UCSD-AML1 (cell line): ENCODE measurements around the gene OTOS.

Experiments
- DNase-seq: peaks from one replicate; lab custom pipeline; 2025; ENCODE audit not compliant: unreplicated experiment; lab: John Stamatoyannopoulos, UW

OTOS gene

DNA sequence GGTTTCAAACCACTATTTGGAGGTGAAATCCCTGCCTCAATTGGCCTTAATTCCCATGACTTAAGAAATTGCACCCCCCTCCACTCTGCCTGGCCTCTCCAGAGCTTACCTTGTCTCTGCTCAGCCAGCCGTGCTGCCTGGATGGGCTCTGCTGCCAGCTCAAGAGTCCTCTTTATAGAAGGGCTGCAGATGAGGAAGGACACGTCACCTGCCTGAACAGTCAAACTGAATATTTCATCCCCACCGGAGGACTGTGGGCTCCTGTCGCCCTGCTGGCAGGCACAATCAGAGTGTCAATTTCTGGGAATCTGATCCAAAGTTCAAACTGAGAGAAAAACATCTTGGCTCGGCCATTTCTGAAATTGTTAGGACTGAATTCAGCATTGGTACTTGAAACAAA lies at the start of gene OTOS:
TSS of gene OTOS (minus strand) at position 148 of the 400 bp plus-strand sequence. CDS start 332 bp downstream, outside the sequence.
- DNase-seq = no peak

DNA sequence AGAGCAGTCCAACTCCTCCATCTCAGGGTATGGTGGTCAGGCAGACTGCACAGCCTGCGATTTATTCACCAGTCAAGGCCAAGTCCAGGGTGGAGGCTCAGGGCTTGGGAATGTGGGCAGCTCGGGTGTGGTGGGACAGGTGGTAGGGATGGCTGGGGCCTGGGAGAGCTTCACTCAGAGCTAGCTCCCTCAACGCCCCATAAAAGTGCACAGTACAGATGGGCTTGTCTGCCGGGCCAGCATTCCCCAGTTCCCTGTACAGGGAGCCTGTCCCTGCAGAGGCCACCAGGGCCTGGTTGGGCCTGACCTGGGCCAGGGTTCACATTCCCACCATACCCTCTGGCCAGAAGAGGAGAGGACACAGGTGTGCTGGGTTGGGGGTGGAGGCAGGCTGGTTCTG lies 49.2 kb upstream of the OTOS start:
- no peak for DNase-seq

DNA sequence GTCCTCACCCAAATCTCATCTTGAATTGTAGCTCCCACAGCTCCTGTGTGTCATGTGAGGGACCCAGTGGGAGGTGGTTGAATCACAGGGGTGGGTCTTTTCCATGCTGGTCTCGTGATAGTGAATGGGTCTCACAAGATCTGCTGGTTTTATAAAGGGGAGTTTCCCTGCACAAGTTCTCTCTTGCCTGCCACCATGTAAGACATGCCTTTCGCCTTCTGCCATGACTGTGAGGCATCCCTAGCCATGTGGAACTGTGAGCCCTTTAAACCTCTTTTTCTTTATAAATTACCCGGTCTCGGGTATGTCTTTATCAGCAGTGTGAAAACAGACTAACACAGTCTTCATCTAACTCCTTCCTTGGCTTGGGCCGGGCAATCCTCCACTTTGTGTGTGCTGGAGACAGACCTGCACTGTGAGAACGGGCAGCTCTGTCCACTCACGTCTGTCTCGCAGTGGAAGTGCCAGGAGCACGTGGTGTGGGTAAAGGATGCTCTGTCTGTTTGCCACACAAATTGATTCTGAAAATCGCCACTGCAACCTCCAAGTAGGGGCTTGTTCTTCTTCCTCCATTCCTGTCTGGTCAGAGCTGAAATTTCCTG lies 47.6 kb upstream of the OTOS start:
- DNase-seq = no peak

DNA sequence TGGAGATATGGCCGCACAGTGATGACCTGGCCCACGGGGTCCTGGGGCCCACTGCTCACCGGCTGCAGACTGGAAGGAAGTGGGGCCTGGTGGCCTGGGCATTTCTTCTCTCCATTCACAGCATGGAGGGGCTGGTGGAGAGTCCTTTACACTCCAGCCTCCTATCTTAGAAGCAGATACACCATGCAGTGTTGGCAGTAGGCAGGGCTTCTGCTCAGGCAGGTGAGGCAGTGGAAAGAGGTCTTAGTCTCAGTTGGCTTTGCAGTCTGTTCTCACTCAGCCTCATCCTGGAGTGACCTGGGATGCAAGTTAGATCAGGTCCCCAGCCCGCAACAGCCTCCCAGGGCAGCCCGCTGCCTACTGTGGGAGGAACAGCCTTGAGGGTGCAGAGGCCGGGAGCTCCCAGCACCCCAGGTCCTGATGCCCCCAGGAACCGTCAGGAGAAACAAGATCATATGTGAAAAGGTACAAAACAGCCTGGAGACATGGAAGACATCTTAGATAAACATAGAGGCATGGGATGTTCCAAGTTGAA lies 45.8 kb upstream of the OTOS start:
- no peak for DNase-seq

DNA sequence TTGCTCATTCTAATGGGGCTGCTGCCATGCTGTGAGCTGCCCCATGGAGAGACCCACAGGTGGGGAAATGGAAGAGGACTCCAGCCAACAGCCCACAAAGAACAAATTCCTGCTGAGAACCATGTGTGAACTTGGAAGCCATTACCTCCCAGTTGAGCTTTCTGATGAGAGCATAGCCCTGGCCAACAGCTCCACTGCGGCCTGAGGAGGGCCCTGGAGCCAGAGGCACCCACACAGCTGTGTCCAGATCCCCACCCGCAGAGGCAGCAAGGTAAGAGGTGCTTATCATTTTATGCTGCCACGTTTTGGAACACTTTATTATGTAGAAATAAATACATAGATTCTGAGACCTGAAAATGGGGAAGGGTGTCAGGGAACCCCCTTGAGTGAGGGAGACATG lies 44.2 kb upstream of the OTOS start:
- DNase-seq = no peak

DNA sequence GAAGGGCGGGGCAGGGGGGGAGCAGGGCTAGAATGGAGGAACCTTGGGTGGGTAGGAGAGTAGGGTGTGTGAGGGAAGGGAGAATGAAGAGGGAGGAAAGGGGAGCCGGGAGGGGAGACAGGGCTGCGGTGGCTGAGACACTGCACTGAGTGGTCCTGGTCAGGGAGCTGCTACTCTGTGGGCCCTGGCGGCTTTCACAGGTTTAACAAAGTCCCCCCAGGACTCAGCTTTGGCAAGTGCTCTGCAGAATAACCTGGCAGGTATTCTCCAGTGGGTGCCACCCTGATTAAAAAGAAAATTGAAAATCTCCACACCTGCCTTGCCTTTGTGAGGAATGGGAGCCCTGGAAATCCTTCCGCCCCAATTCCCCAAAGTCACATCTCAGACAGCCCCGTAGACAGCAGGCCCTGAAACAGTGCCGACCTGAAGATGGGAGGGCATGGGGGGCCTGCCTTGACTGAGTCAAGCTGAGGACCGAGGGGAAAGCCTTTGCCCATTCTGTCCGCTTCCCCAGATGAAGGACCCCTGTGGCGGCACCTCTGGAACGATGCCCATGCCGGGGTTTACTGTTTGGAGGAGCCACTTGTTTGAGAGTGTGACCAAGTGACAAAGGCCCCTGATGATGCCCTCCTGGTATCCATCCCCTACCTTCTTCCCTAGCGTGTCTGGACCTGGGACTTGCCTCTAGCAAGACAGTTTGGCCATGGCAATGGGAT lies 43.6 kb upstream of the OTOS start:
- DNase-seq = no peak

DNA sequence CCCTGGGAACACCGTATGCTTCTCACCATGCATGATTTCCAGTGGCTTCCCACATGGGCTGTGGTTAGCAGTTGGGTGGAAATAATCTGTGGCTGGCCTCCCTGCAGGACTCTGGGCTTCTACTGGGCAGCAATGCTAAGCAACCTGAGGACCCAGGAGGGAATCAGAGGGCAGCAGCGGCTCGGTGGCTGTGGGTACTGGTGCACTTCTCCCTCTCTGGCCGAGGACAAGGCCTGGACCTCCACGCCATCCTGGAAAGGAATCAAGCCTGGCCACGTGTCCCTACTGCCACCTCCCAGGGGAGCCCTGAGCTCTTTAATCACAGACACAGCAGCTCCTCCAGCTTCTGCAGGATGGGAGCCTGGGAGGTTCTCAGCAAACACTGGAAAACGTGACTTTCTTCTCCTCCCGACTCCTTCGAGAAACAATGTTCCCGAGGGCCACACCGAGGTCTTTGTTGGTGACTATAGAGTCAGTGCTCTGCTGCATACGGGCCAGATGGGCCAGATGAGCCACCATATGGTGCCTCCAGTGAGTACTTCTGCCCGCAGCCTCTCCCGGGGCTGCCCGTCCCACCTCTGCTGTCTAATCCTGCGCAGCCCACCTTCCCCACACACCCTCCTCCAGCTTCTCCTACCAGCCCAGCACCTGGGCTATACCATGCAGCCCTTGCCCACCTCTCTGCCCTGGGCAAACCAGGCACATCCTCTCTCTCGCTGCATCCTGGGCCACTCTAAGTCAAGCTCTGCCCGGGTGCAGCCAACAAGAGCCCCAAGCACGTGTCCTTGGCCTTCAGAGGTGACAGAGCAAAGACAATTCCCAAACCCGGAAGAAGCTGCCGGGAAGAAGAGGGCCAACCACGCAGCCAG lies 42.8 kb upstream of the OTOS start:
- no peak for DNase-seq

DNA sequence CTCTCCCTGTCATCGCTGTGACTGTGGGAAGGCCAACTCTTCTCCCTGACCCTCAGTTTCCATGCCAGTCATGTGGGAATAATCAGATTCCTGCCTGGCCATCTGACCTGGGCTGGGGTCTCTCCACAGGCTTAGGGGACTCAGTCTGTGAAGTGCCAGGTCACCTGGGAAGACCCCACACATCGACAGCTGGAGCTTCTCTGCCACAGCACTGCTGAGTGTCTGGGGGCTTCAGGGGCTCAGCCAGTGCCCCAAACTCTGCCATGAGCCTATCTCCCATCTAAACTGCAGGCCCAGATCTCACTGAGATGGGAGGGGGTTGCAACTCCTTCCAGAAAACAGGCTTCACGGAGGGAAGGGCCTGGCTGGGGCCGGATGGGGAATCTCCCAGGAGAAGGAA lies 42.0 kb upstream of the OTOS start:
- no peak for DNase-seq

DNA sequence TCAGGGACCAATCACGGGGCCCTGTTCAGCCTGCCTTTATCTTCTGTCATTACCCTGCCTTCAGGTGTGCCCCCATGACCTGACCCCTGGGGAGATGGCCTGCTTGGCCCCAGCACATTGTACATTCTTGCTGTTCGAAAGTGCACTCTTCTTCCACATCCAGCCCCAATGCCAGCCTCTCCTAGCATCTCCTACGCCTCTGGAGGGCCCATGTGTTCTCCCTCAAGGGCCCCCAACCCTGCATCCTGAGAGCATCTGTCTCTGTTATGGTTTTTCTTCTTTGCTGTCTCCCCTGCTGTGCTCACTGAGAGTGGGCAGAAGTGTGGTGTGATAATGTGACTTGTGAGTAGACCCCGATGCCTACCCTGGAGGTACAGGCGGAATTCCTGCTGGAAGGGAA lies 41.5 kb upstream of the OTOS start:
- DNase-seq = no peak

DNA sequence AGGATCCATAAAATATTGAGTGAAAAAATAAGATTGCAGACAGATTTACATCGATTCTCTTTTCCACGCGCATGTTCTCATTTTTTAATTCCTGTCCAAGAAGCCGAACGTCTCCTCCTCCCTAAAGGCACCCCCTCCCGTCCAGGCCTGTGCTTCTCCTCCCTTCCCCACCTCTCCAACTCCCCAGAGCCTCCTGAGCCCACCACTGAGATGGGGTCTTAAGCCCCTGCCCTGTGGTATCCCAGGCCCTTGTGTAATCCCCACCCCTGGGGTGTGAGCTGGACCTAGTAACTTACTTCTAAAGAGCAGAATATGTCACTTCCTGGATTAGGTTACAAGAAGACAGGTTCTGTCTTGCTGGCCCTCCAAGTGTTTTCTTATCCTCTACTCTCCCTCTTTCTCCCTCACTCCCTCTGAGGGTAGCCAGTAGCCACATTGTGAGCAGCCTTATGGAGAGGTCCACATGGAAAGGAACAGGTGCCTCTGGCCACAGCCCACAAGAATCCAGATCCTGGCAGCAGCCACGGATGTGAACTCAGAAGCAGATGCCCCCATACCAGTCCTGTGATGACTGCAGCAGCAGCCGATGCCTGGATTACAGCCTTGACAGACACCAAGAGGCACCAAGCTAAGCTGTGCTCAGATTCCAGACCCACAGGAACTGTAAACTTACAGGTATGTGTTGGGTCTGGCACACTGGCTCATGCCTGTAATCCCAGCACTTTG lies 39.6 kb upstream of the OTOS start:
- DNase-seq = no peak

DNA sequence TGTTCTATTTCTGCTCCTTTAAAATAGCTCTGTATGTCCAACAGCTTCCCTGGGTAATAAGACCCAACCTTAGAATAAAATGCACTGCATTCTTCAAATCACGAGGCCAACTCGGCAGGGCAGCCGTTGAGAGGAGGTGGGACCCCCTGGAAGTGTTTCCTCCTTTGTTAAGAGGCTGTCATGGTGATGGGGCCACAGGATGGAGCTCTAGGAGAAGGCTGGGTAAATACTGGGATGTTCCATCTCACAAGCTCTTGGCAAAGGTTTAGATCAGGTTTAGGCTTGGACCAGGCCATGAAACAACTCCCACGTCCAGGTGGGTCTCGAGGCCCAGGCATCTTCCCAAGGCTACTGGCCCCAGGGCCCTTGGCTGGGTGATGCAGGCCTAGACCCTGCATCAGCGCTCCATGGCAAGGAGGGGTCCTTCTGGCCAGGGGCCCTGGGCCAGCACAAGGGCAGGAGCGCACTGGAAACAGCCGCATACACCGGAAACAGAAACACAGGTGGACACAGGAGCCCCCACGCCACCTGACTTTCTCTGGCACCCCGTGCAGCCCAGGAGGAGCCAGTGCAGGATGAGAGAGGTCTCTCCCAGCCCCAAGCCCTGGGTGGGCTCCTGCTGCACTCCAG lies 38.8 kb upstream of the OTOS start:
- no peak for DNase-seq

DNA sequence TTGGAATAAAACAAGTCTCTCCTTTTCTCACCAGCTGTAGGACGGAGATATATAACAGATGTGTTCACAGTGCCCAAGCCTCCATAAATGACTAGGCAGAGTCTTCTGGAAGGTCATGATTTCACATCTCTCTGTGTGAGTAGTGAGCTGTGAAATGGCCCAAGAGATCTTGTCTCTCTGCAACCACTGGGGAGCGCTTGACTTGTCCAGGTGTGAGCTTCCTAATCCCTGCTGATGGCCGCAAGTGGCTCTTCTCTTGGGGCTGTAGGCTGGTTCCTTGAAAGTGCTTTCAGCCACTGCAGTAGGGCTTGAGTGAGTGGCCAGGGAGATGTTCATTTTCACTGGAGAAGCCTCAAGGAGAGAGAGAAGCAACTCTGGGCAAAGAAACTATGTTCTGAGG lies 38.1 kb upstream of the OTOS start:
- DNase-seq = no peak

DNA sequence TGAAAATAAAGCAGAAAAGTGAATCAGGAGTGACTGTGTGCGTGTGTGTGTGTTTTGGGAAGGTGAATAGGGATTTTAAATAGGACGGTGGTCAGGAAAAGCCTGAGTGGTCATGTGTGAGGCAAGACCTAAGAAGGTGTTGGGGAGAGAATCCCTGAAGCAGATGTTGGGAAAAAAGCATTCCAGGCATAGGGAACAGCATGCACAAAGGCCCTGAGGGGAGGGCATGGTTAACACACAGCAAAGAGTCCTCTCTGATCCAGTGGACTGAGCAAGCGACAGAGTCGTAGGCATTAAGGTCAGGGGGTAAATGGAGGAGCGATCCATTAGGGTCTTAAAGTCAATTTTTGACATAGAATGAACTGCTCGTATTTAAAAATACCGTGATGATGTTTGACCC lies 34.0 kb upstream of the OTOS start:
- DNase-seq = no peak

DNA sequence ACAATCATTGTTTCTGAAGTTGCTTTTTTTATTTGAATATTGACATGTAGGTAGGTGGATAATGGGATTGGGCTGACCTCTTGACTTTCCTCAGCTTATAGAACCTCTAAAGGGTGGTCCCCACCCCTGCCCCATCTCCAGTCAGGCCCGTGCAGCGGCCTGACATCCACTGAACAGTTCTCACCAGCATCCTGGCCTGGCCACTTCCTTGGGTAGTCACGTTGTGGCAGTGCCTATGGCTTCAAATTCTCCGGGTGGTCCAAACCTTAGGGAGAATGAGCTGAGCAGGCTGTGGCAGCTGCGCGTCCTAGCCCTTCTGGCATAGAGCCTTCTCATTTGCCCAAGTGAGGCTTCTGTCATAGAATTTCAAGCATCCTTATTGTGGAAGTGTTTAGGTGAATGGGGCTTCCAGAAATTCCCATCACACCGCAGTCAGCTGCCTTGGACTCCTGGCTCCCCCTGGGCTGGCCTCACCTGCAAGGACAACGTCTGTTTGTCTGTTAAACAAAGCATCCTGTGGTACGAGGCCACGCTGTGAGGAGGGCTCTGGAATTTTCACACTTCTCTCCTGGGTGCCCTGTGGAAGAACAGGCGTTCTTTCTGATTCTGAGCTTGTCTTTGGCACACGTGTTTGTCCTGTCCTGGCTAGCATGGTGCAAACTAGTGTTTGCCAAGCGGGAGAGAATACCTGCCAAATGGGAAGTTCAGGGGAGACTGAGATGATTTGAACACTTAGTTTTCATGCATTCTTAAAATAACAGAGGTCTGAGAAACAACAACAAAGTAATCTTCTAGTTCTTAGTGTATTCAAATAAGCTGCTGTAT lies 31.8 kb upstream of the OTOS start:
- DNase-seq = no peak

DNA sequence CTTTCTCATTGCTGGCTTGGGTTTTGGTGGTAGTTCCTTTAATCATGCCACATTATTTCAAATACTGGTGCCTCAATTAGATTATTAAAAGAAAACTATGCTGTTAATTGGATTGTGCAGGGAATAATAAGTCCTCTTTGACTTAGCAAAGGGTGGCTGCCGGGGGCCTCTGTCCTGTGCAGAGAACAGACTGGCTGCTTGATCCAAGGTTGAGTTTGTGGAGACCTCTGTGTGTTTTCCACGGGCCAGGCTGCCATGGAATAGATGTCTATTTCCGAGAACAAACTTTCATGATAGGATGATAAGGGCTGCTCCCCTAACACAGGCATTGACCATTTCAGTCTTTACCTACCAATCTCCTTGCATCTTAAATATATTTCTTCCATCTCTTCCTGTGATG lies 30.4 kb upstream of the OTOS start:
- no peak for DNase-seq

DNA sequence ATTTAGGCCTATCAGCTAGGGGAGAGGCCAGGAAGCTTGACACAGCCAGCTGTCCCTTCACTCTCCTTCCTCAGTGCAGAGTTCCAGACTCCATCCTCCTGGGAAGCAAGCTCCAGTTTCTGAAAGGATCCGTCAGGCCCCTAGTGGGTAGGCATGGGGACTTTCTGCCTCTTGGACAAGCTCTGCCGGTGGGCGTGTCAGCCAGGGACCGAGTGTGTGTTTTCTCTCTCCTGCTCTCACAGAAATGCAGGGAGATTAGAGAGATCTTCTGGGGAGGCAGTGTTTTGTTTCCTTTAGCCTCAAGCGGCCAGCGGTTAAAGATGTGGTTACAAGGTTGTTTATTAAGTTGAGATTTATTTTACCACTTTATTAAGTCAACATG lies 29.9 kb upstream of the OTOS start:
- DNase-seq = no peak

DNA sequence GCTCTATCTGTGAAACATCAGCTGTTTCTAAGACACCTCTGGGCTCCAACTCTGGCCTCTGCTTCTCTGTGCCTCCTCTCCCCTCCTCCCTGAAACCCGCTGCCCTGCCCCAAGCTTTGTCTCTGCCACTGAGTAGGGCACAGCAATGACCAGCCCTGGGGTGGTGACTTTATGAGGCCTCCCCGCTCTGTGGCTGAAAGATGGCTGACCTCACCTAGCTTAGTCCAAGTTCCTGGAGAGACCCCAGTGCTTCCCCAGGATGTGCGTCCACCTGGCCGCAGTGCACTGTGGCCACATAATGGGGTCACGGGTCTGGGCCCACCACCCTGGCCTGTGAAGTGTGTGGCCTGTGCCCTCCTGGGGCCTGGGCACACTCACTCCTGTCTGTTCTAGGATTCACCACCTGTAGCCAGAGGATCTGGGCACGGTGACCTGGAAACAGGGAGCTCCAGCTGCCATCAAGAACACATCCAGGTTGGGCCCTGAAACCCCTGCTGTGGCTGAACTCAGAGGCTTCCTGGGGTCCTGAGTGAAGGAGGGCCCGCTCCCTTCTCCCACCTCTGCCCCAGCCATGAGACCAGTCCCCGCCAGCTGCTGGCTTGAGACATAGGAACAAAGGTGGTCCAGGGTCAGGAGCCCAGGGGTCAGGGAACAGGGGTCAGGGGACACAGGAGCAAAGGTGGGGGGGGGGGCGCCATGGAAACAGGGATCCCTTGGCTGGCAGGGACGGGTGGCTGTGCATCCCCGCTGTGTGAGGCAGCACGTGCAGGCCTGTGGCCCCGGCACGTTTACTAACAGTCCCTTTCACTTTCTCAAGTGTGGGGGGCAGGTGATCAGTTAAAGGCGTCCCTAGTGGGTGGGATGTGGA lies 29.3 kb upstream of the OTOS start:
- no peak for DNase-seq

DNA sequence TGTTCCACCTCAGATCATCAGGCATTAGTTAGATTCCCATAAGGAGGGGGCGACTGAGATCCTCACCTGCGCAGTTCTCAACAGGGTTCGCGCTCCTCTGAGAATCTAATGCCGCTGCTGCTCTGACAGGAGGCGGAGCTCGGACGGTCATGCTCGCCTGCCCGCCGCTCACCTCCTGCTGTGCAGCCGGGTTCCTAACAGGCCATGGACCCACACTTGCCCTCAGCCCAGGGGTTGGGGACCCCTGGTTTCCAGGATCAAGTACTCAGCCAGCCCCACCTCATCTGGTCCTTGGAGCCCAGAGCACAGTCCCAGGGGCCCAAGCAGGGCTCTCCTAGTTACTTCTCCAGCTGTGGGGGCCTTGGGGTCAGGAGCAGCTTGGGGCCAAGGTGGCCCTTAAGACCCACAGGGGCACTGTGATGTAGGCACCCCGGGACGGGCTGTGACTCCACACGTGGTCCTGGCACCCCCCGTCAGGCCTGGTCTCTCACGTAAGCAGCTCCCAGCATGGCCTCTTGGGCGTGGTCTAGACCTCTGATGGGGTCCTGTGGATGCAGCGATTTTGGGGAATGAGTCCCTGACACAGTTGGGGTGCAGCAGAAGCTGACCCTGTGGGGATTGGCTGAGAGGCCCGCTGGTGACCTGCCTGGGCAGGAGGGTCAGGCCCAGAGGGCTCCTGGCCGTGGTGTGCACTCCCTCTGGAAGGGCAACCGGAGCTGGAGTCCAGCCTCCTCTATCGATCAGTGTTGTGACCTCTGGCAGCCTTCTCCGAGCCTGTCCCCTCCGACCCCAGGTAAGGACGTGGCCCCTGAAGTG lies 28.3 kb upstream of the OTOS start:
- no peak for DNase-seq
